BE2C (cell line): Measurements from ENCODE around the gene CTNNB1.

ENCODE experiments used
- DNase-seq: peaks from one replicate; pipeline ENCODE4 v3.0.0-alpha.2; 2020
- H3K27me3 ChIP-seq: fragments of 250-450 bp; sonication (Bioruptor Pico); 2 replicates; pipeline ENCODE4 v1.5.1; 2020; ENCODE audit warnings: mild to moderate bottlenecking
- H3K36me3 ChIP-seq: fragments of 250-450 bp; sonication (Bioruptor Pico); 2 replicates; pipeline ENCODE4 v1.5.1; 2020; ENCODE audit warnings: mild to moderate bottlenecking
- H3K4me1 ChIP-seq: fragments of 250-450 bp; sonication (Bioruptor Pico); 2 replicates; pipeline ENCODE4 v1.5.1; 2020
- H3K4me3 ChIP-seq: 2 replicates; pipeline ENCODE4 v1.5.1; 2011; ENCODE audit warnings: low read depth, low read length
- H3K9me3 ChIP-seq: fragments of 250-450 bp; sonication (Bioruptor Pico); 2 replicates; pipeline ENCODE4 v1.5.1; 2020
- TF ChIP-seq, protein P1 (sequence below): IDR thresholded peaks from 2 replicates; pipeline ENCODE4 v1.5.1; 2012; ENCODE audit warnings: mild to moderate bottlenecking, low read depth, low read length

The CTNNB1 gene

DNA sequence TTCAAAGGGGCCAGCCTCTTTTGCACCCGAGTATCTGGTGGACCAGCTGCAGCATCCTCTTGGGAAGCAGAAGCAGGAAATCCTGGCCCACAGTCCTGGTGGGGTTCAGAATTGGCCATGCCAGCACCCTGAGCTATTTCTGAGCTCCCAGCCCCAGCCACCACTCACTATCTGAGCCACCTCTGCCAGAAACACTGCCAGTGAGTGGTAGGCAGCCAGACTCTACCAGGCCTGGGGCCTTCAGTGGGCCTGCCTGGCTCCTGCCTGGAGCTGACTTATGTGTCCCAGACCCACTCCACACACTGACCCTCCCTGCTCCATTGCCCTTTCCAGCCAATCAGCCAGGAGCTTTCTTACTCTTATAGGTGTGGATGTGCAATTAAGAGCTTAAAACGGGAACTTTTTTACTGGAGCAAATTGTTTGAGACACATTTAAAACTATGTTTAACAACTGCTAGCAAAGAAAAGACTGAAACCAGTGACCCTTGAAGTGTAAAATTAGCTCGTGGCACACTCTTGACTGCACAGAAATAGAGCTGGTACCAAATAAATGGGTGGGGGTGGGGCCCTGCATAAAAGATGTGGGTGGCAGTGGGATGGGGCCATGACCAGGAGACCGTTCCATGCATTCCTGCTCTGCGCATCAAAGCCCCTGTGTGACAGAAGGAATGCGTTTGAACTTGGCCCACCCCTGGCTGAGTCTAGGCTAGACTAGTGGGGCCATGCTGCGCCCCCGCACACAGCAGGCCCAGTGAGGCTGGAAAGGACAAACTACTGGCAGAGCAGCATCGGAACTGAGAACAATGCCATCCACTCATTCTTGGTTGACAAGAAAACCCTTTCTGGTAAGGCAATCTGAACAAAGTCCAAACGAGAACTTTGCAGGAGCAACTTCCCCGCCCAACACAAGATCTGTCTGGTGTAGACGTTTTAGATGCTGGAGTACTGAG lies 48.0 kb downstream of the CTNNB1 start:
- Histone ChIP-seq H3K36me3 (no peaks in the 10 kb centered on the region), H3K4me3 (no peak overlapping the region), H3K4me1 (no peaks in the 10 kb centered on the region), H3K27me3 (no peaks in the 10 kb centered on the region), H3K9me3 (no peaks in the 10 kb centered on the region)
- TF ChIP-seq, protein P1, sequence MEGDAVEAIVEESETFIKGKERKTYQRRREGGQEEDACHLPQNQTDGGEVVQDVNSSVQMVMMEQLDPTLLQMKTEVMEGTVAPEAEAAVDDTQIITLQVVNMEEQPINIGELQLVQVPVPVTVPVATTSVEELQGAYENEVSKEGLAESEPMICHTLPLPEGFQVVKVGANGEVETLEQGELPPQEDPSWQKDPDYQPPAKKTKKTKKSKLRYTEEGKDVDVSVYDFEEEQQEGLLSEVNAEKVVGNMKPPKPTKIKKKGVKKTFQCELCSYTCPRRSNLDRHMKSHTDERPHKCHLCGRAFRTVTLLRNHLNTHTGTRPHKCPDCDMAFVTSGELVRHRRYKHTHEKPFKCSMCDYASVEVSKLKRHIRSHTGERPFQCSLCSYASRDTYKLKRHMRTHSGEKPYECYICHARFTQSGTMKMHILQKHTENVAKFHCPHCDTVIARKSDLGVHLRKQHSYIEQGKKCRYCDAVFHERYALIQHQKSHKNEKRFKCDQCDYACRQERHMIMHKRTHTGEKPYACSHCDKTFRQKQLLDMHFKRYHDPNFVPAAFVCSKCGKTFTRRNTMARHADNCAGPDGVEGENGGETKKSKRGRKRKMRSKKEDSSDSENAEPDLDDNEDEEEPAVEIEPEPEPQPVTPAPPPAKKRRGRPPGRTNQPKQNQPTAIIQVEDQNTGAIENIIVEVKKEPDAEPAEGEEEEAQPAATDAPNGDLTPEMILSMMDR: no peak
- DNase-seq: no peak

DNA sequence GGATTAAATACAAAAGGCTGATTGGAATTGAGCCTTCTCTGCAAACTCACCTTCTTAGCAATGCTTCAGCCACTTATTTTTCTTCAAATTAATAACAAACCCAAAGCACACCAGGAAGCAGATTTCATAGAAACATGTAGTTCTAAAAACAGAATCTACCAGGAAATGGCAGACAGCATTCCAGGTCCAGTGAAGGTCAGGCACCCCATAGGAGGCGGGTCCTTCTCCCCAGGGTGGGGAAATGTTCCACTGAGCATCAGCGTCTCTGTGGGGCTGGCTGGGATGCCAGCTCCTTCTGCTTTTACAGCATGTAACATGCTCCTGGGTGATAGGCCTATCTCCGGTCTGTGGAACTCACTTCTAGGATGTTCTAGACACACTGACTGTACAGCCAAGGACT lies 49.2 kb downstream of the CTNNB1 start:
- no peak for DNase-seq
- H3K9me3 ChIP-seq: no peaks in the 10 kb centered on the region
- TF ChIP-seq, protein P1: no peak

DNA sequence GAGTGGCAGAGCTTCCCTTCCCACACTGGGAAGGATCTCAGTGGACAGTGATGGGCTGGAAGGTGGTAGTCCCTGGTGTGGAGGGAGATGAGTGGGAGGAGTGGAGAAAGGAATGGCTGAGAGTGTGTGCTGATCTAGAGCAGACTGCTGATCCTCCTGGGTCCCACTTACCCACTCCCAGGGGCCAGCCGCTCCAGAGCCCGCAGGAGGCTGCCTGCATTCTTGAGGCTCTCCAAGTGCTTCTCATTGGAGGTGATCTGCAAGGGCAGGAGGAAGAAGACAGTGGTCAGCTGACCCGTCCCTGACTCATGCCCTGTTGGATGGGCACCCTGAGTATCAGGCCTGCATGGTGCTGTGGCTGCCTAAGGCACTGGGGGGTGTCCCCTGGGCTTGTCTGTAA lies 50.0 kb downstream of the CTNNB1 start:
- H3K9me3 ChIP-seq: no peaks in the 10 kb centered on the region

More for the DNA sequence above, 49.2 kb downstream of the CTNNB1 start:
- Histone ChIP-seq H3K4me1 (no peaks in the 10 kb centered on the region), H3K27me3 (no peaks in the 10 kb centered on the region), H3K4me3 (no peak overlapping the region), H3K36me3 (no peaks in the 10 kb centered on the region)

DNA sequence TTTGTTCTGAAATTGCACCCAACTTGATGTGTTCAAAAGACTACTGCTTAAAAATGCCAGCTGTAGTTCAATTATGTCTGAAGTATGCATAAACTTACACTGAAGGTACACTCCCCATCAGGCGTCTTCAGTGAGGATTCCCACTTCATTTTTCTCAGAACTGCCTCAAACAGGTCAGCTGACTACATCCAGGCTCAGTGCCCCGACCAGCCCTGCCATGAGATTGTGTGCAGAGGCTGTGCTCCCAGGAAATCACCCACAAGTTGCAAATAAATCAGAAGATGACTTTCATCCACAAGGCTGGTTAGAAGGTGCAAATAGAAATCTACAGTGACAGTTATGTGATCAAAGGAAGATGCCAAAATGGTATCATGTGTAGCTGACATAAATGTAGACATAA lies 51.5 kb downstream of the CTNNB1 start:
- Histone ChIP-seq H3K9me3 (no peaks in the 10 kb centered on the region), H3K4me1 (no peaks in the 10 kb centered on the region), H3K4me3 (no peak overlapping the region), H3K36me3 (no peaks in the 10 kb centered on the region), H3K27me3 (no peaks in the 10 kb centered on the region)
- TF ChIP-seq, protein P1: no peak
- DNase-seq: no peak

More for the DNA sequence above, 50.0 kb downstream of the CTNNB1 start:
- DNase-seq: no peak
- Histone ChIP-seq H3K4me1 (no peaks in the 10 kb centered on the region), H3K36me3 (no peaks in the 10 kb centered on the region), H3K27me3 (no peaks in the 10 kb centered on the region), H3K4me3 (no peak overlapping the region)
- TF ChIP-seq, protein P1: no peak

DNA sequence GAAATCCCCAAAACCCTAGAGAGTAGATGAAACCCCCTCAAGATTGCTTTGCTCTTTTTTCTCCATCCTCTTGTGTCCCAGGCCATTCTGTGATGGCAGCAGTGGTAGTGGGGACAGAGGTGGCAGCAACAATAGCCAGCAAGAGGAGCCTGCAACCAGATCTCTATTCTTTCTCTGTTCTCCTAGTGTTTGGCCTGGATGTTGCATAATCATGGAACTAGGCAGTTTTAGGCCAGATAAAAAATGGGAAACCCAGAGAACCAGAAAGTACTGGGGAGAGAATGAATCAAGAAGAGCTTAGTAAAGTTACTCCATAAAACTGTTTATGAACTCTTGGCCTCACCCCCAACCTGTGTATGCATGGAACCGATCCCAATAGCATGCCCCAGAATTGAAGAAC lies 52.3 kb downstream of the CTNNB1 start:
- Histone ChIP-seq H3K4me3 (no peak overlapping the region), H3K4me1 (no peaks in the 10 kb centered on the region), H3K36me3 (no peaks in the 10 kb centered on the region), H3K9me3 (no peaks in the 10 kb centered on the region), H3K27me3 (no peaks in the 10 kb centered on the region)
- DNase-seq: no peak
- TF ChIP-seq, protein P1: no peak

DNA sequence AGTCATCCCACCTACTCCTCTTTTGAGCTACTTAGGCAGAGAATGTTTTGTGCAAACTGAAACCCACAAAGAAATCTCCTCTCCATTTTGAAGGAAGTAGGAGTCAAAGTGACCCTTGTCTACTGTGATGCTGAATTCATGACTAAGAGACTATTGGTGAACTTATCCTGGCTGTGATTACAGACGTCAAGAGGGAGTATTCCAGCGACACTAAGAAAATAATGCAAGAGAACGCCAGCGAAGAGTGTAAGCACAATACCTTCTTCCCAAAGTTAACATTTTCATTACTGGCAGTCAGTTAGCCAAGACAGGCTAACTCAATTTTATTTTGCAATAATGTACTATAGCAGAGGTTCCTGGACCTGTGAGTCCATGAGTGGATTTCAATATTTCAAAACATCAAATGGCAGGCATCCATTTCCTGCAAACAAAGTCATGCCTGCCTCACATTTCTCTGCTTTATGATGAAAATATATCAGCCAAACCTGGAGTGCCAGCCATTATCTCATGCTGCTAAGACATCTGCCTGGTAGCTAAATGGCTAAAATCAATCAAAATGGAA lies 59.0 kb downstream of the CTNNB1 start:
- DNase-seq: no peak
- Histone ChIP-seq H3K27me3 (no peaks in the 10 kb centered on the region), H3K4me1 (no peaks in the 10 kb centered on the region), H3K4me3 (no peak overlapping the region), H3K36me3 (no peaks in the 10 kb centered on the region), H3K9me3 (no peaks in the 10 kb centered on the region)
- TF ChIP-seq, protein P1: no peak
